ENCODE data around the gene AP1M1. TPM values are rescaled to one million over a fixed set of nuclear protein-coding genes. Genes with fewer than 3 reads are reported as not detected.

AP1M1 gene
- total and polyA plus RNA-seq, 9 donors: 28.4 to 81.7 (median 51.6) TPM

DNA sequence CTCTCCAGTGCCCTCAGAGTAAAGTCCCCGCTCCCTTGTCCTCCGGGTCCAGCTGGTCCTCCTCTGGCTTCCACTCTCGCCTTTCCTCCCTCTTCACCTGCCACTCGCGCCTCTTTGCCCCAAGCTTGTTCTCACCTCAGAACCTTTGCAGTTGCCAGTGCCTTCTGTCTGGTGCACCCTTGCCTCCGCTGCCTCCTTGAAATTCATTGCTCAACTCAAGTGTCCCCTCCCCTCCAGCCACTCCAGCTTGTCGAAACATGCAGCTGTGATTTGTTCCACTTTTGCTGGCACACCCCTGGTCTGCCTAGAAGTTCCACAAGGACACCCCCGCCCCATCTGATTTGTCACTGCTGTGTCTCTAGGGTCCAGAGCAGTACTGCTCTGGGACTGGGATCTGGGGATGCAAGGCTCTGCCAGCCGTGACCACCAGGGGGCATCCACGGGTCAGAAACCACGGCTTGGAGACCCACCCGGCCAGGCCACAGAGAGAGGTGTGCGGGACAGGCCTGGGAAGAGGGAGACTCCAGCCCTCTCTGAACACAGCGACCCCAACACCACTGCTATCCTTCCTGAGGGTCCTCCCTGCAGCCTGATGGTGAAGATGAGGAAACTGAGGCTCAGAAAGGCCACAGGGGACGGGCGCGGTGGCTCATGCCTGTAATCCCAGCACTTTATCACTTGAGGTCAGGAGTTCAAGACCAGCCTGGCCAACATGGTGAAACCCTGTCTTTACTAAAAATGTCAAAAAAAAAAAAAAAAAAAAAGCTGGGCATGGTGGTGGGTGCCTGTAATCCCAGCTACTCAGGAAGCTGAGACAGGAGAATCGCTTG, 49.9 kb downstream of the AP1M1 start:
- 40 to 42% (median 40%) methylated on average over 17 to 18 of the region's 18 CpGs for WGBS, 3 donors

GRCh38 chr19:16248380-16249023, 50.8 kb downstream of the AP1M1 start:
- Histone ChIP-seq H3K27me3 (no peaks in the 10 kb centered on the region), H3K4me1 (ENCODE audit: insufficient read depth) (peaks cover 2% of the 10 kb centered on the region), H3K27ac (peak overlapping the region in 1 of 2 donors; percentile 8), H3K36me3 (no peaks in the 10 kb centered on the region), H3K4me3 (no peak overlapping the region), H3K9me3 (no peaks in the 10 kb centered on the region)
- intact Hi-C loops (cut with DNase I): loop anchor here in 2 of 4 donors (5.0 to 10.0 kb wide), 2 partner anchors 76 to 79 kb away; partner anchors contain the start of gene KLF2 (in 1 of the 2)
- no peak for TF ChIP-seq CTCF (IDR thresholded peaks at IDR 0.05)
- DNase-seq: no peak
- WGBS, 3 donors: 71 to 77% (median 72%) methylated on average over 6 to 7 of the region's 7 CpGs

More for the DNA sequence above, 49.9 kb downstream of the AP1M1 start:
- Histone ChIP-seq H3K36me3 (no peaks in the 10 kb centered on the region), H3K9me3 (no peaks in the 10 kb centered on the region), H3K27me3 (no peaks in the 10 kb centered on the region), H3K4me3 (no peak overlapping the region), H3K4me1 (ENCODE audit: insufficient read depth) (peaks cover 2% of the 10 kb centered on the region), H3K27ac (no peak overlapping the region)
- intact Hi-C loops (cut with DNase I): loop anchor here (1.0 to 10.0 kb wide), 4 partner anchors 77 to 137 kb away; partner anchors contain the start of gene KLF2 (in 1 of the 4)
- TF ChIP-seq CTCF (IDR thresholded peaks at IDR 0.05) (peak; percentile 83 to 98 (median 98)), POLR2A (IDR thresholded peaks at IDR 0.05) (peak; percentile 26), EP300 (IDR thresholded peaks at IDR 0.05) (no peak)
- DNase-seq: peak; percentile 83 to 93 (median 92)

DNA sequence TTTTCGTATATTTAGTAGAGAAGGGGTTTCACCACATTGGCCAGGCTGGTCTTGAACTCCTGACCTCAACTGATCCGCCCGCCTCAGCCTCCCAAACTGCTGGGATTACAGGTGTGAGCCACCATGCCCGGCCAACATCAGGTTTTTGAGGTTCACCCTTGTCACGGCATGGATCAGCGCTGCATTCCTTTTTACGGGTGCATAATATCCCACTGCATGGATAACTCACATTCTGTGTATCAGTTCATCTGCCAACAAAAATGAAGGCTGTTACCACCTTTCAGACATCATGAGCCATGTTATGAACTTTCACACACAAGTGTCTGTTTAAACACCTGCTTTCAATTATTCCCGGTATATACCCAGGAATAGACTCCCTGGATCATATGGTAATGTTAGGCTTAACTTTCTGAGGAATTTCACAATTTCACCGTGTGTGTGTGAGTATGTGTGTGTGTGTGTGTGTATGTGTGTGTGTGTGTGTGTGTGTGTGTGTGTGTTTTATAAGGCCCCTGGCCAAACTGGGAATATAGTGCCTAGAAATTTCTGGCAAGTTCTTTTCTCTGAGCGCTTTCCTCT, 52.2 kb downstream of the AP1M1 start:
- H3K27ac ChIP-seq: no peak overlapping the region
- H3K4me3 ChIP-seq: no peak overlapping the region
- no peaks in the 10 kb centered on the region for H3K36me3 ChIP-seq
- no peak for DNase-seq
- H3K4me1 ChIP-seq (ENCODE audit: insufficient read depth): peaks cover 2% of the 10 kb centered on the region
- intact Hi-C loops (cut with DNase I): loop anchor here in 2 of 4 donors (5.0 to 10.0 kb wide), 2 partner anchors 75 to 77 kb away; partner anchors contain the start of gene KLF2 (in 1 of the 2)
- H3K27me3 ChIP-seq: no peaks in the 10 kb centered on the region
- TF ChIP-seq POLR2A (IDR thresholded peaks at IDR 0.05) (no peak), CTCF (IDR thresholded peaks at IDR 0.05) (no peak), EP300 (IDR thresholded peaks at IDR 0.05) (no peak)
- WGBS, 3 donors: 82 to 87% (median 83%) methylated on average over 10 of the region's 10 CpGs
- no peaks in the 10 kb centered on the region for H3K9me3 ChIP-seq

- 58 to 70% (median 62%) methylated on average over 23 of the region's 23 CpGs for WGBS, 3 donors
- no peak for DNase-seq
- H3K9me3 ChIP-seq: no peaks in the 10 kb centered on the region
- no peak overlapping the region for H3K4me3 ChIP-seq
- intact Hi-C loops (cut with DNase I): no loop called here
- no peak for TF ChIP-seq EP300 (IDR thresholded peaks at IDR 0.05)
- H3K27me3 ChIP-seq: no peaks in the 10 kb centered on the region
- no peak overlapping the region for H3K27ac ChIP-seq
- peaks cover 2% of the 10 kb centered on the region for H3K4me1 ChIP-seq (ENCODE audit: insufficient read depth)
- no peaks in the 10 kb centered on the region for H3K36me3 ChIP-seq
Observed at GRCh38 chr19:16252459-16253205, 54.9 kb downstream of the AP1M1 start.
